Cardiac muscle cell (in vitro differentiated cells and primary cell): ENCODE measurements around the gene NCF2. TPM values are rescaled to one million over a fixed set of nuclear protein-coding genes. Genes with fewer than 3 reads are reported as not detected.

Experiments
- DNase-seq, 2 donors: peaks; one replicate each; pipeline versions ENCODE4 v3.0.0 to v3.0.0-alpha.2; 2010 to 2017; ENCODE audit warnings: low read depth in 1 of 2, low spot score in 1 of 2
- H3K27ac ChIP-seq: fragments of 200-600 bp; sonication (generic); 2 replicates; pipeline ENCODE4 v1.5.1; 2016
- H3K27me3 ChIP-seq: fragments of 200-600 bp; sonication (generic); 2 replicates; pipeline ENCODE4 v1.6.0; 2016; ENCODE audit warnings: control low read depth
- H3K36me3 ChIP-seq: fragments of 200-600 bp; sonication (generic); 2 replicates; pipeline ENCODE4 v1.5.1; 2016; ENCODE audit warnings: control low read depth
- H3K4me1 ChIP-seq: fragments of 200-600 bp; sonication (generic); 2 replicates; pipeline ENCODE4 v1.8.1; 2017; ENCODE audit warnings: low read depth, mild to moderate bottlenecking, mixed run types
- H3K4me3 ChIP-seq: fragments of 200-600 bp; sonication (generic); 2 replicates; pipeline ENCODE4 v1.5.1; 2016; ENCODE audit warnings: mild to moderate bottlenecking
- H3K9me3 ChIP-seq: fragments of 200-600 bp; sonication (generic); 2 replicates; pipeline ENCODE4 v1.5.1; 2017; ENCODE audit warnings: low read depth, mild to moderate bottlenecking, control low read depth
- CTCF ChIP-seq: IDR thresholded peaks from 2 replicates; pipeline ENCODE4 v1.5.1; 2012; ENCODE audit warnings: low read depth, mild to moderate bottlenecking, low read length
- polyA plus RNA-seq: library from polyadenylated mRNA; unstranded; fragments of >200 nt; fragmentation: Nextera tagmentation; extraction: Ambion mirVana; gene quantifications from 2 replicates; pipeline ENCODE4 v1.2.1, GENCODE V29; 2016
- total RNA-seq: library from RNA; depleted of rRNA; stranded (reverse); fragments of >200 nt; gene quantifications from 2 replicates; pipeline ENCODE4 v1.2.3, GENCODE V29; 2016

The NCF2 gene
- total and polyA plus RNA-seq, 2 experiments from 2014 or later: 0.06 to 1.5 TPM

GRCh38 chr1:183522104-183522503 is 68.2 kb downstream of the NCF2 start:
- no peak for DNase-seq
- peaks cover 41% of the 10 kb centered on the region for H3K36me3 ChIP-seq
- no peaks in the 10 kb centered on the region for H3K27me3 ChIP-seq
- no peak overlapping the region for H3K4me3 ChIP-seq
- no peak for TF ChIP-seq CTCF
- no peaks in the 10 kb centered on the region for H3K9me3 ChIP-seq
- H3K4me1 ChIP-seq: no peaks in the 10 kb centered on the region
- H3K27ac ChIP-seq: no peak overlapping the region

- no peak overlapping the region for H3K4me3 ChIP-seq
- H3K9me3 ChIP-seq: no peaks in the 10 kb centered on the region
- DNase-seq: no peak
- no peak for TF ChIP-seq CTCF
- H3K27me3 ChIP-seq: no peaks in the 10 kb centered on the region
- H3K36me3 ChIP-seq: peaks cover 40% of the 10 kb centered on the region
- H3K27ac ChIP-seq: no peak overlapping the region
- no peaks in the 10 kb centered on the region for H3K4me1 ChIP-seq
Measured at GRCh38 chr1:183520379-183520778, 69.9 kb downstream of the NCF2 start.

- TF ChIP-seq CTCF: no peak
- no peak overlapping the region for H3K27ac ChIP-seq
- H3K4me3 ChIP-seq: no peak overlapping the region
- H3K36me3 ChIP-seq: peaks cover 40% of the 10 kb centered on the region
- DNase-seq: no peak
- no peaks in the 10 kb centered on the region for H3K9me3 ChIP-seq
- peaks cover 3% of the 10 kb centered on the region for H3K4me1 ChIP-seq
- no peaks in the 10 kb centered on the region for H3K27me3 ChIP-seq
Measured at GRCh38 chr1:183517401-183517800, 72.9 kb downstream of the NCF2 start.

- H3K4me1 ChIP-seq: peaks cover 5% of the 10 kb centered on the region
- H3K27me3 ChIP-seq: no peaks in the 10 kb centered on the region
- no peak overlapping the region for H3K4me3 ChIP-seq
- TF ChIP-seq CTCF: no peak
- peaks cover 40% of the 10 kb centered on the region for H3K36me3 ChIP-seq
- no peak for DNase-seq
- H3K27ac ChIP-seq: no peak overlapping the region
- H3K9me3 ChIP-seq: no peaks in the 10 kb centered on the region
Measured at GRCh38 chr1:183516725-183517124, 73.5 kb downstream of the NCF2 start.

GRCh38 chr1:183515002-183515689 is 75.1 kb downstream of the NCF2 start:
- DNase-seq: peak in 1 of 2 donors; percentile 52
- Histone ChIP-seq H3K4me1 (peaks cover 5% of the 10 kb centered on the region), H3K9me3 (no peaks in the 10 kb centered on the region), H3K27ac (no peak overlapping the region), H3K4me3 (no peak overlapping the region), H3K27me3 (no peaks in the 10 kb centered on the region), H3K36me3 (peaks cover 29% of the 10 kb centered on the region)
- no peak for TF ChIP-seq CTCF
